SK-N-MC (cell line): ENCODE data around the gene PRDM16.

Experiments
- DNase-seq: peaks from one replicate; pipeline ENCODE4 v3.0.0-alpha.2; 2011; ENCODE audit warnings: low read depth, low spot score
- H3K27ac ChIP-seq: fragments of 200-600 bp; sonication (generic); 2 replicates; pipeline ENCODE4 v1.5.1; 2016; ENCODE audit warnings: mixed run types
- H3K36me3 ChIP-seq: fragments of 200-600 bp; sonication (generic); 2 replicates; pipeline ENCODE4 v1.6.1; 2017; ENCODE audit warnings: antibody characterized with exemption, low read length, mixed read lengths; ENCODE audit not compliant: insufficient read depth
- H3K4me3 ChIP-seq: fragments of 200-600 bp; sonication (generic); 2 replicates; pipeline ENCODE4 v1.5.1; 2016
- H3K9ac ChIP-seq: fragments of 200-600 bp; sonication (generic); 2 replicates; pipeline ENCODE4 v1.8.0; 2017; ENCODE audit warnings: mixed run types, mixed read lengths; ENCODE audit not compliant: insufficient read length
- H3K9me3 ChIP-seq: fragments of 200-600 bp; sonication (generic); 2 replicates; pipeline ENCODE4 v1.6.1; 2017; ENCODE audit warnings: low read depth, mild to moderate bottlenecking, antibody characterized with exemption, low read length, moderate library complexity, mixed read lengths
- EZH2 ChIP-seq: fragments of 200-600 bp; sonication (generic); IDR thresholded peaks from one replicate; pipeline ENCODE4 v1.6.1; 2017; ENCODE audit warnings: antibody characterized with exemption
- FOXP2 ChIP-seq: optimal IDR thresholded peaks from 2 replicates; pipeline ENCODE3; 2011; ENCODE audit warnings: mild to moderate bottlenecking, moderate library complexity; ENCODE audit not compliant: insufficient read depth; ENCODE audit errors: extremely low read length, control extremely low read depth
- POLR2AphosphoS5 ChIP-seq: IDR thresholded peaks from 2 replicates; pipeline ENCODE4 v1.6.1; 2012; ENCODE audit warnings: mild to moderate bottlenecking, low read depth, low read length, borderline replicate concordance

The PRDM16 gene

GRCh38 chr1:3112526-3112925 lies 43.5 kb downstream of the PRDM16 start:
- Histone ChIP-seq H3K9ac (no peak overlapping the region), H3K9me3 (no peaks in the 10 kb centered on the region), H3K27ac (no peak overlapping the region), H3K36me3 (no peaks in the 10 kb centered on the region), H3K4me3 (no peak overlapping the region)
- DNase-seq = no peak
- TF ChIP-seq POLR2AphosphoS5 (no peak), EZH2 (no peak), FOXP2 (no peak)

GRCh38 chr1:3113047-3113740 lies 44.2 kb downstream of the PRDM16 start:
- Histone ChIP-seq H3K36me3 (no peaks in the 10 kb centered on the region), H3K9ac (no peak overlapping the region), H3K9me3 (no peaks in the 10 kb centered on the region), H3K27ac (no peak overlapping the region), H3K4me3 (no peak overlapping the region)
- TF ChIP-seq EZH2 (no peak), POLR2AphosphoS5 (no peak), FOXP2 (no peak)
- DNase-seq = no peak

DNA sequence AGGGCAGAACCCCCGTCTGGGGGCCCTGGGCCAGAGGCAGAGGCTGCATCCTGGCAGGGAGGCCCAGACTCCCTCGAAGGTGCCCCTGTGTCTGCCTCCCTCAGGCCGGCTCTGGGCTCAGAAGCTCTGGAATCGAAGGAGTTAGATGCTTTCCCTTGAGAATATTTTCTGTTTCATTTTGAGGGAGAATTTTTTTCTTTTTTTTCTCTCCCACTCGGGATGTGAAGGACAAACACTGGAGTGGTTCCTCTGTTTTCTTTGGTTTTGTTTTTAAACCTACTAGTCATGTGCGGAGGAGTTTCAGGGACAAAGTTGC lies 44.7 kb downstream of the PRDM16 start:
- TF ChIP-seq FOXP2 = no peak
- no peak for TF ChIP-seq EZH2
- TF ChIP-seq POLR2AphosphoS5 = no peak
- Histone ChIP-seq H3K27ac (no peak overlapping the region), H3K9me3 (no peaks in the 10 kb centered on the region), H3K4me3 (no peak overlapping the region), H3K9ac (no peak overlapping the region), H3K36me3 (no peaks in the 10 kb centered on the region)
- DNase-seq = no peak

- no peaks in the 10 kb centered on the region for H3K9me3 ChIP-seq
- H3K9ac ChIP-seq = no peak overlapping the region
- no peak overlapping the region for H3K27ac ChIP-seq
- DNase-seq = no peak
- no peaks in the 10 kb centered on the region for H3K36me3 ChIP-seq
- H3K4me3 ChIP-seq = no peak overlapping the region
- no peak for TF ChIP-seq EZH2
- no peak for TF ChIP-seq FOXP2
- TF ChIP-seq POLR2AphosphoS5 = no peak
Observed at GRCh38 chr1:3114131-3114744, 45.2 kb downstream of the PRDM16 start.

- Histone ChIP-seq H3K27ac (no peak overlapping the region), H3K36me3 (no peaks in the 10 kb centered on the region), H3K4me3 (no peak overlapping the region), H3K9ac (no peak overlapping the region), H3K9me3 (no peaks in the 10 kb centered on the region)
- no peak for DNase-seq
- TF ChIP-seq POLR2AphosphoS5 (no peak), EZH2 (no peak), FOXP2 (no peak)
Observed at GRCh38 chr1:3114846-3115245, 45.8 kb downstream of the PRDM16 start.

DNA sequence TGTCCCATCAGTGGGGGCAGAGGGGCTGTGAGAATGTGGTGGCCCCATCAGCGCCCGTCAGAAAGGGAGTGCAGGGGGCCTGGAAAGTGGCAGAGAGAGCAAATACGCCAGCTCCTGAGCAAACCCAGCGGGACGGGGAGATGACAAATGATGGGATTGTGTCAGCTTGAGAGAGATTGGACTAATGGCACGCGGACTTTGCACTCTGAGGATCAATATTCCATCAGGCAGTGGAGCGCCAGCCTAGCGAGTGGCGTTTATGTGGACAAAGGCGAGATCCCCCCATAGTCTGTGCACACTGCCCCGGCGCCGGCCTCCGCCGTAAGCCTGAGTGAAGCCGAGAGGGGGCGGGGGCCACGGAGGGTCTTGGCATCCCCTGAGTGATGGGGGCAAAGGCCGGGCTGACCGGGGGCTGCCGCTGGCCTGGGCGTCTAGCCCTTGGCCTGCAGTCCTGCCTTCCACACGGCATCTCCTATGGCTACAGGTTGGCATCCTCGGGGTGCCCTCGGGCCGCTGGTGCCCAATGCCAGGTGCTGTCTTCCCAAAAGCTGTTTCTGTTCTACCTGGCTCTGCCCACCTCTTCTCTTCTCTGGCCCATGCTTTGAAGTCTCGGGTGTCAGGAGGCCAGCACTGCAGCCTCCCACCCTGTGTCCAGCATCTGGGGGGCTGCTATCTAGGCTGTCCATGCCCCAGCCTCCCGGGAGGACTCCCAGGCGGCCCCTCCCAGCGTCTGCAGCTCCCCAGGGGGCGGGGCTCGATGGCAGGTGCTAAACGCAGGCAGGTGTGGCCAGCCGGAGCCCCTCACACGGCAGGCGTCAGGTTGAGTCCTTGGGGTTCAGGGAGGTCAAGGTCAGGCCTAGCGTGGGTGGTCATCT lies 46.5 kb downstream of the PRDM16 start:
- H3K36me3 ChIP-seq = no peaks in the 10 kb centered on the region
- H3K9ac ChIP-seq = no peak overlapping the region
- no peak overlapping the region for H3K27ac ChIP-seq
- DNase-seq = no peak
- no peak overlapping the region for H3K4me3 ChIP-seq
- H3K9me3 ChIP-seq = no peaks in the 10 kb centered on the region
- TF ChIP-seq EZH2 (no peak), POLR2AphosphoS5 (no peak), FOXP2 (no peak)

- H3K9ac ChIP-seq = no peak overlapping the region
- H3K9me3 ChIP-seq = no peaks in the 10 kb centered on the region
- DNase-seq = no peak
- H3K36me3 ChIP-seq = no peaks in the 10 kb centered on the region
- TF ChIP-seq FOXP2 (no peak), POLR2AphosphoS5 (no peak), EZH2 (no peak)
- H3K4me3 ChIP-seq = no peak overlapping the region
- no peak overlapping the region for H3K27ac ChIP-seq
Observed at GRCh38 chr1:3116150-3116510, 47.1 kb downstream of the PRDM16 start.

- Histone ChIP-seq H3K9ac (no peak overlapping the region), H3K36me3 (no peaks in the 10 kb centered on the region), H3K27ac (no peak overlapping the region), H3K9me3 (no peaks in the 10 kb centered on the region), H3K4me3 (no peak overlapping the region)
- TF ChIP-seq EZH2 = no peak
- TF ChIP-seq POLR2AphosphoS5 = no peak
- TF ChIP-seq FOXP2 = no peak
- DNase-seq = no peak
Observed at GRCh38 chr1:3116560-3116959, 47.6 kb downstream of the PRDM16 start.
